Adipocyte (in vitro differentiated cells): ENCODE results near the gene ELMO1.
A peak's percentile ranks its signal among the peaks of the same experiment; 100 is the strongest.

Source experiments
- DNase-seq: peaks from one replicate; pipeline ENCODE4 v3.0.0-alpha.2; 2015; ENCODE audit warnings: low read depth
- H3K27me3 ChIP-seq: replicated peaks from 2 replicates; pipeline ENCODE4 v1.7.0; 2013; ENCODE audit warnings: mild to moderate bottlenecking, low read length, moderate library complexity; ENCODE audit not compliant: control insufficient read depth, insufficient read depth
- H3K36me3 ChIP-seq: 2 replicates; pipeline ENCODE4 v1.7.0; 2013; ENCODE audit warnings: low read length, mild to moderate bottlenecking, moderate library complexity; ENCODE audit not compliant: control insufficient read depth, insufficient read depth, severe bottlenecking
- H3K4me1 ChIP-seq: 2 replicates; pipeline ENCODE4 v1.7.0; 2013; ENCODE audit warnings: mild to moderate bottlenecking, low read length, moderate library complexity; ENCODE audit not compliant: control insufficient read depth, insufficient read depth
- H3K4me3 ChIP-seq: 2 replicates; pipeline ENCODE4 v1.7.0; 2013; ENCODE audit warnings: mild to moderate bottlenecking, low read length, moderate library complexity
- H3K9ac ChIP-seq: 2 replicates; pipeline ENCODE4 v1.7.0; 2013; ENCODE audit warnings: mild to moderate bottlenecking, low read length, moderate library complexity
- H3K9me3 ChIP-seq: 2 replicates; pipeline ENCODE4 v1.7.0; 2013; ENCODE audit warnings: mild to moderate bottlenecking, low read length, moderate library complexity; ENCODE audit not compliant: control insufficient read depth

Gene ELMO1, protein sequence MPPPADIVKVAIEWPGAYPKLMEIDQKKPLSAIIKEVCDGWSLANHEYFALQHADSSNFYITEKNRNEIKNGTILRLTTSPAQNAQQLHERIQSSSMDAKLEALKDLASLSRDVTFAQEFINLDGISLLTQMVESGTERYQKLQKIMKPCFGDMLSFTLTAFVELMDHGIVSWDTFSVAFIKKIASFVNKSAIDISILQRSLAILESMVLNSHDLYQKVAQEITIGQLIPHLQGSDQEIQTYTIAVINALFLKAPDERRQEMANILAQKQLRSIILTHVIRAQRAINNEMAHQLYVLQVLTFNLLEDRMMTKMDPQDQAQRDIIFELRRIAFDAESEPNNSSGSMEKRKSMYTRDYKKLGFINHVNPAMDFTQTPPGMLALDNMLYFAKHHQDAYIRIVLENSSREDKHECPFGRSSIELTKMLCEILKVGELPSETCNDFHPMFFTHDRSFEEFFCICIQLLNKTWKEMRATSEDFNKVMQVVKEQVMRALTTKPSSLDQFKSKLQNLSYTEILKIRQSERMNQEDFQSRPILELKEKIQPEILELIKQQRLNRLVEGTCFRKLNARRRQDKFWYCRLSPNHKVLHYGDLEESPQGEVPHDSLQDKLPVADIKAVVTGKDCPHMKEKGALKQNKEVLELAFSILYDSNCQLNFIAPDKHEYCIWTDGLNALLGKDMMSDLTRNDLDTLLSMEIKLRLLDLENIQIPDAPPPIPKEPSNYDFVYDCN

DNA sequence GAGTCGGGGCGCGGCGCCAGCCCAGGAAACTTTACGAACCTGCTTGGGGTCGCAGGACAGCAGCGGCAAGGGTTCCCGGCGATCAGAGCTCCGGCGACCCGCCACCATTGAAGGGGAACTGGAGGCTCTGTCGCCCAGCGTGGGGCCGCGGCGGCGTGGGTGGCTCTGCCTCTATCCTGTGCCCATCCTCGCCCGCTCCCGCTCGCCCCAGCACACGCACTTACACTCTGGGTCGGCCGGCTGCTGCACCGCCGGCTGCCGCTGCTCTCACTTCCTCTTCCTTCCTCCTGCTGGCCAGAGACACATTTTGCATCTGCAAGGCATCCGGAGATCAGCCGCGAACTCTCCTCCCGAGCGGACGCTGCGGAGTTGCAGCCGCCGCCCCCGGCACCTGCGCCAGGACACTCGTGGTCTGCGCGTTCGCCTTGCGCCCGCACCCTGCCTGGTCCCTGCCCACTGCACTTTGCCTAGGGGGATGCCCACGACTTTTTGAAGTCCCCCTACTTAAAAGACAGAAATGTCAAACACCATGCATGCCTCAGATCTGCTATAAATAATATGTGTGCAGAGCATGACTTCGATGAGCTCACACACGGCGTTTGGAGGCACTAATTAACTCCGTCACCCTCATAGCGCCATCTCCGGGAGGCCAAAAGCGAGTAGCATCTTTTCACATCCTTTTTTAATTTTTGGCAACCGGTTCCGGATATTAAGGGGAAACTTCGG lies at the start of gene ELMO1:
ELMO1 (minus strand) TSS at position 229 of the 726 bp plus-strand sequence. CDS start 106,174 bp downstream, outside the sequence.
- no peaks in the 10 kb centered on the region for H3K4me1 ChIP-seq
- H3K9ac ChIP-seq = peak within 1 kb of the TSS; percentile 66
- peaks cover 1% of the 10 kb centered on the region for H3K9me3 ChIP-seq
- peak; percentile 43 for DNase-seq
- H3K4me3 ChIP-seq = peak within 1 kb of the TSS; percentile 80
- H3K27me3 ChIP-seq = peaks cover 32% of the 10 kb centered on the region
- H3K36me3 ChIP-seq = no peaks in the 10 kb centered on the region

DNA sequence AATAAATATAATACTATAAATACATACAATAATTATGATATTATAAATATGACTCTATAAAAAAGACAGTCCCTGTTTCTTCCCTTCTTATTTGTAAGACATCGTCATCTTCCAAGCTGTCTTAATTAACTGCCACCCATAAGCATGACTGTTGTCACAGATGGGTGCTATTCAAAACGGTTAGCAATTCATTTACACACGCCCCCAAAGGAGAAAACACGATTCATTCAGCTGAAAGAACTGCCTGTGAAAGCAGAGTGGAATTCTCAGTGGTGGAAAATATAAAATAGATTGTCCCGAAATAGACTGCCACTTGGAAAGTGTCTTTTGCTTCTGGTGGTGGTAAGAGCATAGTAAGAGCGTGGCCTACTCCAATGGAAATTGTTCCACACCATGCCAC lies 48.9 kb upstream of the ELMO1 start:
- no peaks in the 10 kb centered on the region for H3K9me3 ChIP-seq
- H3K4me1 ChIP-seq = peaks cover 6% of the 10 kb centered on the region
- H3K9ac ChIP-seq = no peak overlapping the region
- H3K36me3 ChIP-seq = no peaks in the 10 kb centered on the region
- H3K27me3 ChIP-seq = no peaks in the 10 kb centered on the region
- H3K4me3 ChIP-seq = no peak overlapping the region
- DNase-seq = no peak

DNA sequence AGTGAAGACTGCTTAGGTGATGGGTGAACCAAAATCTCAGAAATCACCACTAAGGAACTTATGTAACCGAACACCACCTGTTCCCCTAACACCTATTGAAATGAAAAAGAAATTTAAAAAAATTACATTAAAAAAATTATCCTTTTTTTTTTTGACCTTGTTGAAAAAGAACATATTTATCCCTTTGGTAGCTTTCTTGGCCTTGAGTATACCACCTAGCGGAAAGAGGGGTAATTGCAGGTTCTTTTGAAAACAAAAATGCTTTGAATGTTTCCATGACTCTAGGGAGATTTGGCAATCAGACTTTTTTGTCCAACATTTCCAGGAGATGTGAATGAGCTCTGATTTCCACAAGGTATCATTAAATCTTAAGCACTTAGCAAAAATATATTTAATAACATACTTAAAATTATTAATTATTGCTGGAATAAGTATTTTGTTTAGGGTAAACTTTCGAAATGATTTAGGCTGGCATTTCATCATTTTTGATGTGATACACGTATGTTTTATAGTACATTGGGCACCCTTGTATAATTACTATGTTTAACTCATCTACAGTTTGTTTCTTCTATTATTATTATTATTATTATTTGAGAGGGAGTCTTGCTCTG lies 47.0 kb upstream of the ELMO1 start:
- H3K27me3 ChIP-seq = no peaks in the 10 kb centered on the region
- H3K9ac ChIP-seq = no peak overlapping the region
- no peaks in the 10 kb centered on the region for H3K9me3 ChIP-seq
- no peaks in the 10 kb centered on the region for H3K36me3 ChIP-seq
- peaks cover 6% of the 10 kb centered on the region for H3K4me1 ChIP-seq
- DNase-seq = peak; percentile 65
- H3K4me3 ChIP-seq = no peak overlapping the region

DNA sequence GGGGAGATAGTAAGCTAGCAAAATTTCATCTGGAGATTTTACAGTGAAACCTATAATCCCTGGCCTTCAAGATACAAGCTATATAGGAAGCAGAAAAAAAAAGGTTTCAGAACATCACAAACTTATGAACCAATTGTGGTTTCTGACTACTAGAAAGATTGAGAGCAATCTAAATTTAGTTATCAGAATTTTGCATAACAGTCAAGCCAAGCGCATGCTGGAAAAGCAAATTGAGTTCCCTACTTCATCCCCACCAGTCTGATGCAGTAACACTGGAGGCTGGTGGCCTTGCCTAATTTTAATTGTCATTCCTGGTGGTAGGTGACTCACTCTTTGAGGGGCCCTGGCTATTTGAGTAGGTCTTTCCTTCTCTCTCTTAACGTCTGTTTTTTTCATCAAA lies 46.3 kb upstream of the ELMO1 start:
- no peak for DNase-seq
- no peaks in the 10 kb centered on the region for H3K9me3 ChIP-seq
- H3K4me3 ChIP-seq = no peak overlapping the region

DNA sequence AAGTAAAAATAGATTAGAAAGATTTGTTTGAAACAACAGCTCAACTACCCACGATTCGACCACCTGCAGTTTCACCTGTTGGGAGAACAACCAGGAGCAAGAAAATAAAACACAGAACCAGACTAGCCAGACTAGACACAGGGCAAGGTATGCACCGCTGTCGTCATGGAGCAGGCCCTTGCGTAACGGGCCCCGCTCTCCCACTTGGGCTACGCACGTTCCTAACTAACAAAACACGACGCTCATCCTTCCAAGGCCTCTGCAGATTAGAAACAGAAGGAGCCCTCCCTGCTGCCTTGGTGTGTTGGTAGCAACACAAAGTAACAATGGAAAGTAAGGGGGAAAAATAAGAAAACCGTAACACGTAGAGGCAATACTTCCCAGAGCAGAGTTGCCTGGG lies 45.1 kb upstream of the ELMO1 start:
- Histone ChIP-seq H3K9ac (no peak overlapping the region), H3K4me3 (no peak overlapping the region), H3K9me3 (no peaks in the 10 kb centered on the region), H3K4me1 (peaks cover 6% of the 10 kb centered on the region), H3K27me3 (no peaks in the 10 kb centered on the region), H3K36me3 (no peaks in the 10 kb centered on the region)
- DNase-seq = no peak

More for the DNA sequence above, 46.3 kb upstream of the ELMO1 start:
- H3K4me1 ChIP-seq = peaks cover 6% of the 10 kb centered on the region
- no peaks in the 10 kb centered on the region for H3K36me3 ChIP-seq
- no peak overlapping the region for H3K9ac ChIP-seq
- no peaks in the 10 kb centered on the region for H3K27me3 ChIP-seq

GRCh38 chr7:37493123-37493522 lies 44.5 kb upstream of the ELMO1 start:
- peaks cover 6% of the 10 kb centered on the region for H3K4me1 ChIP-seq
- no peaks in the 10 kb centered on the region for H3K27me3 ChIP-seq
- H3K4me3 ChIP-seq = no peak overlapping the region
- H3K9me3 ChIP-seq = peaks cover 4% of the 10 kb centered on the region
- no peak overlapping the region for H3K9ac ChIP-seq
- H3K36me3 ChIP-seq = no peaks in the 10 kb centered on the region
- DNase-seq = no peak

DNA sequence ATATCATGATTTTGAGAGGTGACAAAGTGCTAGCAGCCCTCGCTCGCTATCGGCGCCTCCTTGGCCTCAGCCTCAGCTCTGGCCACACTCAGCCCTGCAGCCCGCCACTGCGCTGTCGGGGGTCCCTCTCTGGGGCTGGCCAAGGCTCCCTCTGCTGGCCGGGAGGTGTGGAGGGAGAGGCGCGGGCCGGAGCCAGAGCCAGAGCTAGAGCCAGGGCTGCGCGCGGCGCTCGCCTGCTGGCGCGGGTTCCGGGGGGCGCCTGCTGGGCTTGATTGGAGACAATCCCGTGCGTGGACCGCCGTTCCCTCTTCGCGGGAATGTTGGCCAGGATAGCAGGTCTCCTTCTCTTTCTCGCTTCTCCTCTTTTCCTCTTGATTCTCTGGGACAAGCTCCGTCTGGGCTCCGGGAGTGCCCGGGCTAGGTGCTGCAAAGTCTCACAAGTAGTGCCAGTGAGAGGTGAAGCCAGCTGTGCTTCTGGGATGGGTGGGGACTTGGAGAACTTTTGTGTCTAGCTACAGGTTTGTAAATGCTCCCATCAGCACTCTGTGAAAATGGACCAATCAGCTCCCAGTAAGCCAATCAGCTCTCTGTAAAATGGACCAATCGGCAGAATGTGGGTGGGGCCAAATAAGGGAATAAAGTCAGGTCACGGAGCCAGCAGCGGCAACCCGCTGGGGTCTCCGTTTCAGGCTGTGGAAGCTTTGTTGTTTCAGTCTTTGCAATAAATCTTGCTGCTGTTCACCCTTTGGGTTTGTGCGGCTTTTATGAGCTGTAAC lies 43.4 kb upstream of the ELMO1 start:
- Histone ChIP-seq H3K9me3 (peaks cover 8% of the 10 kb centered on the region), H3K4me1 (peaks cover 6% of the 10 kb centered on the region), H3K9ac (no peak overlapping the region), H3K27me3 (no peaks in the 10 kb centered on the region), H3K4me3 (no peak overlapping the region), H3K36me3 (no peaks in the 10 kb centered on the region)
- DNase-seq = no peak

GRCh38 chr7:37489703-37490102 lies 41.0 kb upstream of the ELMO1 start:
- no peaks in the 10 kb centered on the region for H3K27me3 ChIP-seq
- no peak for DNase-seq
- no peak overlapping the region for H3K9ac ChIP-seq
- H3K36me3 ChIP-seq = no peaks in the 10 kb centered on the region
- no peak overlapping the region for H3K4me3 ChIP-seq
- peaks cover 8% of the 10 kb centered on the region for H3K9me3 ChIP-seq
- H3K4me1 ChIP-seq = no peaks in the 10 kb centered on the region

DNA sequence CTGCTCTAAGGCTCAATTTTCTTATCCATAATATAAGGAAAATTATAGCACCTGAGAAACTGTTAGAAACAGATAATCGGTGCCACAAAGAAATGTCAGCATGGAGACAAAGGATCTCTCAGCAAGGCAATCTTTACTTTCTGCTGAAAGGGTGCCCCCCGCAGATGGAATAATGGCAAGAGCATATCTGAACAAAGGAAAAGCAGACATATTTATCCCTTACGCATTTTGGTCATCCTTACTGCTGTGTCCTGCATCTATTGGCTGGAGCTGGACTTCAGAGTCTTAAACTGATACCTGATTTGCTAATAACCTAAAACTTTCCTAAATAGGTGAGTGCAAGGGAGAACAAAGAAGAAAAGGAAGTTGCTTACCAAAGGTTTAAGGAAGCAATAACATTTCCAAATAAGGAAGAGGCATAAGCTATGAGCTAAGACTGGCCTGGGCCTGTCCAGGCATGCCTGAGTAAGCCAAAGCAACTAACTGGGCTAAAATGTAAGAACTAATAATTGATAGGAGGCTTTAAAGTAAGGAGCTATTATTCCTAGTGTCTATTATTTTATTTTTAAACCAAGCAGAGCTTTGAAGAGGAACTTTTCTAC lies 39.6 kb upstream of the ELMO1 start:
- H3K36me3 ChIP-seq = no peaks in the 10 kb centered on the region

GRCh38 chr7:37484426-37485073 lies 35.9 kb upstream of the ELMO1 start:
- DNase-seq = no peak
- Histone ChIP-seq H3K9ac (no peak overlapping the region), H3K36me3 (no peaks in the 10 kb centered on the region), H3K27me3 (peaks cover 6% of the 10 kb centered on the region), H3K4me3 (no peak overlapping the region), H3K4me1 (no peaks in the 10 kb centered on the region), H3K9me3 (peaks cover 8% of the 10 kb centered on the region)

More for the DNA sequence above, 39.6 kb upstream of the ELMO1 start:
- H3K27me3 ChIP-seq = no peaks in the 10 kb centered on the region
- DNase-seq = no peak
- H3K9ac ChIP-seq = no peak overlapping the region
- H3K4me1 ChIP-seq = no peaks in the 10 kb centered on the region
- H3K9me3 ChIP-seq = peaks cover 8% of the 10 kb centered on the region
- peak overlapping the region; percentile 20 for H3K4me3 ChIP-seq
